ENCODE measurements around the gene TCF3. TPM values are rescaled to one million over a fixed set of nuclear protein-coding genes. Genes with fewer than 3 reads are reported as not detected.

Gene TCF3
- total RNA-seq, 1 donor from 2014 or later = 123 TPM

GRCh38 chr19:1592024-1592754 is 60.2 kb downstream of the TCF3 start:
- H3K36me3 ChIP-seq (ENCODE audit: control insufficient read depth, insufficient read depth, low read length) = no peaks in the 10 kb centered on the region
- peak overlapping the region; percentile 94 for H3K4me3 ChIP-seq (ENCODE audit: low read depth, low read length)
- no peaks in the 10 kb centered on the region for H3K27me3 ChIP-seq (ENCODE audit: control insufficient read depth, insufficient read depth, low read length)
- DNase-seq (ENCODE audit: low read depth) = peak; percentile 31
- TF ChIP-seq, protein P1, sequence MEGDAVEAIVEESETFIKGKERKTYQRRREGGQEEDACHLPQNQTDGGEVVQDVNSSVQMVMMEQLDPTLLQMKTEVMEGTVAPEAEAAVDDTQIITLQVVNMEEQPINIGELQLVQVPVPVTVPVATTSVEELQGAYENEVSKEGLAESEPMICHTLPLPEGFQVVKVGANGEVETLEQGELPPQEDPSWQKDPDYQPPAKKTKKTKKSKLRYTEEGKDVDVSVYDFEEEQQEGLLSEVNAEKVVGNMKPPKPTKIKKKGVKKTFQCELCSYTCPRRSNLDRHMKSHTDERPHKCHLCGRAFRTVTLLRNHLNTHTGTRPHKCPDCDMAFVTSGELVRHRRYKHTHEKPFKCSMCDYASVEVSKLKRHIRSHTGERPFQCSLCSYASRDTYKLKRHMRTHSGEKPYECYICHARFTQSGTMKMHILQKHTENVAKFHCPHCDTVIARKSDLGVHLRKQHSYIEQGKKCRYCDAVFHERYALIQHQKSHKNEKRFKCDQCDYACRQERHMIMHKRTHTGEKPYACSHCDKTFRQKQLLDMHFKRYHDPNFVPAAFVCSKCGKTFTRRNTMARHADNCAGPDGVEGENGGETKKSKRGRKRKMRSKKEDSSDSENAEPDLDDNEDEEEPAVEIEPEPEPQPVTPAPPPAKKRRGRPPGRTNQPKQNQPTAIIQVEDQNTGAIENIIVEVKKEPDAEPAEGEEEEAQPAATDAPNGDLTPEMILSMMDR (IDR thresholded peaks at IDR 0.05; ENCODE audit: insufficient read depth, low read length, poor library complexity, severe bottlenecking) = no peak

GRCh38 chr19:1591421-1592023 is 60.9 kb downstream of the TCF3 start:
- peak overlapping the region; percentile 94 for H3K4me3 ChIP-seq (ENCODE audit: low read depth, low read length)
- TF ChIP-seq, protein P1 (IDR thresholded peaks at IDR 0.05; ENCODE audit: insufficient read depth, low read length, poor library complexity, severe bottlenecking) = no peak
- H3K27me3 ChIP-seq (ENCODE audit: control insufficient read depth, insufficient read depth, low read length) = no peaks in the 10 kb centered on the region
- no peaks in the 10 kb centered on the region for H3K36me3 ChIP-seq (ENCODE audit: control insufficient read depth, insufficient read depth, low read length)
- DNase-seq (ENCODE audit: low read depth) = no peak

DNA sequence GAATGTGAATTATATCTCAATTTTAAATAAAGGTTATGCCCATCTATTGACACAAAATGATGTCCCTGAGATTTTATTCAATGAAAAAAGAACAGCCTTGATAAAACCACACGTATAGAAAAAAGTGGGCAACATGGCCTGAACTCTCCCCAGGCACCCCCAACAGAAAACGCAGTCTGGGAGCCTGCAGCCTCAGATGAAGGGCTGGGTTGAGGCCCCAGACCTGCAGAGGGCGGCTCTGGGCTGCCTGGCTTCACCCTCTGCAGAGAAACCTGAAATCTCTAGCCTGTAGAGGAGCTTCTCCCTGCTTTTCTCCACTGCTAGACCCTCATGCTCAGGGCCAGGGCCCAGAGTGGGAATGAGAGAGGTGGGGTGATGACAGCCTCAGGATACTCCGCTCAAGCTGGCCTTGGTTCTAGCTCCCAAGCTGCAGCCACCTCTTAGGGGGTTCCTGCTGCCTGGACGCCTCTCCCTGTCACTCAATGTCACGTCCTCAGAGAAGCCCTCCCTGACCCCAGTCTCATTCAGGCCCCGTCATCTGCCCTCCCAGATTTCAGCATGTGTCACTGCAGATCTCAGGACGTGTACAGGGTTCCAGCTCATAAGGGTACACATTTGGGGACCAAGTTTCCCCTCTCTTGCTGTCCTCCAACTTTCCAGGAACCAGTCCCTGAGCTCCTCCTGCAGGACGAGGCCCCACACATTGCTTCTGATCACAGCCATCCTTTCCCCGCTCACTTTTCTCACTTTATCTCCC is 61.6 kb downstream of the TCF3 start:
- no peak for DNase-seq (ENCODE audit: low read depth)
- H3K36me3 ChIP-seq (ENCODE audit: control insufficient read depth, insufficient read depth, low read length) = no peaks in the 10 kb centered on the region
- TF ChIP-seq, protein P1 (IDR thresholded peaks at IDR 0.05; ENCODE audit: insufficient read depth, low read length, poor library complexity, severe bottlenecking) = peak; percentile 59
- no peaks in the 10 kb centered on the region for H3K27me3 ChIP-seq (ENCODE audit: control insufficient read depth, insufficient read depth, low read length)
- H3K4me3 ChIP-seq (ENCODE audit: low read depth, low read length) = peak overlapping the region; percentile 94

DNA sequence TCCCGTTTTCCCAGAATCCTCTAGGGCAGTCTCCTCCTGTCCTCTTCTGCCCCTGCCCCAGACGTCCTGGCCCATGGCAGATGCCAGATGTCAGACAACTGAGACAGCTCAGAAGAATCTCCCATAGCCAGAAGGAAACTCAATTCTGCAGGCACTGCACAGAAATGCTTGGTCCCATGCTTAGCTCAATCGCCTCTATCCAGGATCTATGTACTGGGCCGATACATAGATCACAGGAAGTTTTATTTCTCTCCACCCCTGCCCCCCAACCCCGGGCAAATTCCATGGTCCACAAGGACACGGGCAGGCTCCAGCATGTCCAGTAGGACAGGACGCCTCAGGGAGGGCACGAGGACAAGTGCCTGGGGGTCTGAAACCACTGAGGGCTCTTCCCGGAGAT is 64.5 kb downstream of the TCF3 start:
- no peaks in the 10 kb centered on the region for H3K27me3 ChIP-seq (ENCODE audit: control insufficient read depth, insufficient read depth, low read length)
- no peak for DNase-seq (ENCODE audit: low read depth)
- H3K4me3 ChIP-seq (ENCODE audit: low read depth, low read length) = no peak overlapping the region
- no peaks in the 10 kb centered on the region for H3K36me3 ChIP-seq (ENCODE audit: control insufficient read depth, insufficient read depth, low read length)
- TF ChIP-seq, protein P1 (IDR thresholded peaks at IDR 0.05; ENCODE audit: insufficient read depth, low read length, poor library complexity, severe bottlenecking) = no peak

DNA sequence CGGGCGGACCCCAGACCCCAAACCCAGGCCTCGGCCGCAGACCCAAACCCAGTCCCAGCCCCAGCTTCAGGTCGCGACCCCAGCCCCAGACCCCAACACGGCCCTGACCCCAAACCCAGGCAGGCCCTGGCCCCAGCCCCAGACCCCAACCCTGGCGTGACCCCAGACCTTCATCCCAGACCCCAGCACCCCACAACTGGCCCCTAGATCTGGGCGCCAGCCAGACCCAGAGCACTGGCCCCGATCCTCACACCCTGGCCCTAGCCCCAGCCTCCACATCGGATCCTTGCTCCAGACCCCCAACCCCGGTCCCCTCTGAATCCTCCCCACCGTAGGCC is 67.2 kb downstream of the TCF3 start:
- no peak for DNase-seq (ENCODE audit: low read depth)
- Histone ChIP-seq H3K36me3 (ENCODE audit: control insufficient read depth, insufficient read depth, low read length) (peaks cover 1% of the 10 kb centered on the region), H3K4me3 (ENCODE audit: low read depth, low read length) (no peak overlapping the region), H3K27me3 (ENCODE audit: control insufficient read depth, insufficient read depth, low read length) (no peaks in the 10 kb centered on the region)
- TF ChIP-seq, protein P1 (IDR thresholded peaks at IDR 0.05; ENCODE audit: insufficient read depth, low read length, poor library complexity, severe bottlenecking) = no peak
